Heart left ventricle (tissue), 13 donors: ENCODE measurements around the gene ARL5C.

ENCODE experiments used
- CTCF ChIP-seq, 12 donors: fragments of 200-600 bp; sonication (generic) in 4 of 12; IDR thresholded peaks; one replicate each; pipeline versions ENCODE4 v1.5.0 to v1.8.0; 2018 to 2022; ENCODE audit warnings: antibody characterized with exemption in 12 of 12, mild to moderate bottlenecking in 5 of 12
- POLR2A ChIP-seq, 2 donors: fragments of 450-650 bp; IDR thresholded peaks; one replicate each; pipeline ENCODE4 v1.6.1; 2017; ENCODE audit warnings: antibody characterized with exemption in 2 of 2, mild to moderate bottlenecking in 2 of 2, moderate library complexity in 2 of 2
- donor health status: ischemic (EF 13 %, LVEDD 7.1; RV severe dilation, severe dysfunction).
- donor health status: DM: no; HTN: yes; CAD: no.
- donor health status: DM: no; HTN: no; CAD: no.
- donor health status: ischemic (EF 25% LVEDD 6.9; RV normal size, moderate dysfunction).
- donor health status: ischemic (EF 25% LVEDD 5.7; RV mildly dilated, moderate dysfunction).
- donor health status: ischemic (EF 35%, LVEDD 5.7; RV mildly dilated, moderate dysfunction).
- donor health status: nonischemic (EF 11% LVEDD 7.7; RV severe dilation, severe dysfunction).
- donor health status: DM: yes; HTN: yes; CAD: no.
- donor health status: PGD.
- donor health status: ischemic (EF 29% LVEDD 5.4; RV normal size, mild dysfunction).
- donor health status: nonischemic (EF 23%, LVEDD 6.1; RV moderate dilation, normal function).

- TF ChIP-seq CTCF (IDR thresholded peaks at IDR 0.05) = no peak
- TF ChIP-seq POLR2A (IDR thresholded peaks at IDR 0.05) = no peak
Measured at GRCh38 chr17:39145143-39145542, 20.8 kb downstream of the ARL5C start.
